ENCODE measurements around the gene PLA2G5.

The PLA2G5 gene

DNA sequence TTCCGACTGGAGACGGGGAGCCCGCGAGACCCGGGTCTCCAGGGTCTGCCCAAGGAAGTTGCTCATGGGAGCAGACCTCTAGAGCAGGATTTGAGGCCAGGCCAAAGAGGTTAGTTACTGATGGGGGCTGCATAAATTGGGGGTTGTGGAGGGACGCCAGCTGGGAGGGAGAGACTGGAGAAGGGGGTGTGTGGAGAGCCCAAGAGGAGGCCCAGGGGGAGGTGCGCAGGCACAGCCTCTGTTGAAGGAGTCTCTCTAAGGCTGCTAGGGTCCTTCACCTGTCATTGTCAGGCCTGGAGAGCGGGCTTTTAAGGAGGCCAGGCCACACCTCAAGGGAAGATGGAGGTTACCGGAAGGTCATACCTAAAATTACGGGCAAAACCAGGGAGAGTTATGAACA lies 363 bp downstream of the PLA2G5 start:
- no peak for DNase-seq

DNA sequence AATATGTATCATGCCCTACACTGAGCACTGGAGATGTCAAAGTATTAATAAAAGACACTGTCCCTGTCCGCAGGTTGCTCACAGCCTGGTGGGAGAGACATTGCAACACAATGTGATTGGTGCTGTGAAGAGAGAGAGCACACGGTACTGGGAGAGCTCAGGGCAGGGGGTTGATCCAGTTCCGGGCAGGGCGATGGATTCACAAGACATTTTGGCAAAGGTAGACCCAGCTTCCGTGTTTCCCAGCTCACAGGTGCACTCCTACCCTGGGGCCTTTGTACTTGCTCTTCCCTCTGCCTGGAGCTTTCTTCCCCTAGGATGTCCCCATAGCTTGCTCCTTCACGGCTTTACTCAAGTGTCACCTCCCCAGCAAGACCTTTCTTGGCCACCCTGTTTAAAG lies 1.4 kb downstream of the PLA2G5 start:
- no peak for DNase-seq

DNA sequence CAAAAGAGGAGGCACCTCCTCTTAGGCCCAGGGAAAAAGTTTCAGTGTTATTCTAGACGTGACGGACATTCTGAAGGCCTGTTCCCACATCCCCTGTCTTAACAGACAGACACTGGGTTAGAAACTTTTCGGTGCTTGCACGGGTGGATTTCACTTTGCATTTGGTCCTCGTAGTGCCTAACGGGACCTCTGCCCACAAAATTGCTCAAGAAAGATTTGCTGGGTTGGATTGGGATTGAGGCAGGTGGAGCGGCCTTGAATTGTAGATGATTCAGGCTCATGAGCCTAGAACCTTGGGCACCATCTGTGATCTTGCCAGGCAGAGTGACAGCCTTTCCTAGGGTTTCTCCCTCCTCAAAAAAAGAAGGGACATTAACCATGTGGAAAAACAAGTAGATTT lies 2.8 kb downstream of the PLA2G5 start:
- no peak for DNase-seq

DNA sequence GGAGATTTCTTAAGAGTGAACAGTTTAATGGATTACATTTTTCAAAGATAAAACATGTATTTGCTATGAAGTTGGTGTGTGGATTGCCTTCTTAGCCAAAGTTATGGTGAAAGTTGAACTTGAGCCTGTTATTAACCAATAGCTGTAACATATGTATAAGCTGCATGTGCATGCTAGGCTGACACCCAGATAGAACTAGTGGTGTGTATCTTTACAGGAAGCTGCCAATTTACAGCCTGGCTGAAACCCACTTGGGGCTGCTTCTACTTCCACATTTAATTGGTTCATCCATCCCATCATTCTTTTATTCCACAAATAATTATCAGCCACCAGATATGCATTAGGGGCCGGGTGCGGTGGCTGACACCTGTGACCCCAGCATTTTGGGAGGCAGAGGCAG lies 3.3 kb downstream of the PLA2G5 start:
- DNase-seq = no peak

DNA sequence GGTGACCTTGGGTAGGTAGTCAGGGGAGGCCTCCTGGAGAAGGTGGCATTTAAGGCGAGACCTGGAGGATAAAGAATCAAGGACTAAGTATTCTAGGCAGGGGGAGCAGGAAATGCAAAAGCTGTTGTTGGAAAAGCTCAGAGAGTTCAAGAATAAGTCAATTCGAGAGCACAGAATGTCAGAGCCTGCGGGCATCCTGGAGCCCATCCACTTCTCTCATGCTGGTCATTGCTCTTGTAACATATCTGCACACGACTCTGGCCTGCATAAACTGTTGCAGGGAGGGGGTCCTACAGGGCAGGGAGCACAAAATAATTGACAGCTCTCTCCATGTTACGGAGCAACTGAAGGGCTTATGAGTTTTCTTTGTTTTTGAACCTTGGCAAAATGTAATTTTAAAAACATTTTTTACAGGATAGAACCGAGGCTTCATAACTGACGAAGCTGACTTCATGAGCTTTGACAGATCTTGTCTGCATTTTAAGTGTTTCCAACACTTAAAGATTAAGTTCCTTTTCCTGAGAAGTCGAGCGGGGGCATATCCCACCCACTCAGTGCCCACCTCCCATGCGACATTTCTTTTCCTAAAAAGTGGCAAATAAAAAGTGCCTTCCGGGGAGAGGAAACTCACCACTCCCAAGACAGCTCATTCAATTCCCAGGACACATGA lies 4.2 kb downstream of the PLA2G5 start:
- no peak for DNase-seq

DNA sequence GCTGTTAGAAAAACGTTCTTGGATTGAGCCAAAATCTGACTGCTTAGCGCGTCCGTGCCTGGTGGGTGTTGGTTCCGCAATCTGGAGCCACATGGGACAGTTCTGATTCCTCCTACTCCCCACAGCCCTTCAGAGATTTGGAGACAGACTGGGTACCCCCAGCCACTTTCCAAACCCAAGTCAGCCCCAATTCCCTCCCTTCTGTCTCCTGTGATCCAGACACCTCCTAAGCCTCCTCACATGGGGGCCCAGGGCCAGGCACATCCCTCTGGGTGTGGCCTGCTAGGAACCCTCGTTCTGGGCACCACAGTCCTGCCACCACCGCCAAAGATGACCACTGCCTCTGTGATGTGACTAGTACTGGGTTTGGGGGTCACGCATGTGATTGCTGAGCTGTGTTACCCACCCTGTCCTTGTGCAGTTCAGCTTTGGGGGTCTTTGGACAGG lies 4.8 kb downstream of the PLA2G5 start:
- no peak for DNase-seq

DNA sequence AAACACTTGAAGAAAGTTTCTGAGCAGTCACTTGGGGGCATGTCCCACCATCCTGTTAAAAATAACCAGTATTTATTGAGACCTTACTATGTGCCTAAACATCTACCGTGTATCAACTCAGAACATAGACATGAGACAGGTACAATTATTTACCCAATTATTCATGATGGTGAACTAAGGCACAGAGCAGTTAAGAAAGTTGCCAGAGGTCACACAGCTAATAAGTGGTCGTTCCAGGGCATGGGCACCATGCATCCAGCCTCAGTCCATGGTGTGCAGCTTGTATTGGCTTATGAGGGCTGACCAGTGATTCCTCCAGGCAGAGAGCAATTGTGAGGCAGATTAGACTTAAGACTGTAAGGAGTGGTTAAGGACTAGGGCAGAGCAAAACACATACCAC lies 5.4 kb downstream of the PLA2G5 start:
- DNase-seq = no peak

DNA sequence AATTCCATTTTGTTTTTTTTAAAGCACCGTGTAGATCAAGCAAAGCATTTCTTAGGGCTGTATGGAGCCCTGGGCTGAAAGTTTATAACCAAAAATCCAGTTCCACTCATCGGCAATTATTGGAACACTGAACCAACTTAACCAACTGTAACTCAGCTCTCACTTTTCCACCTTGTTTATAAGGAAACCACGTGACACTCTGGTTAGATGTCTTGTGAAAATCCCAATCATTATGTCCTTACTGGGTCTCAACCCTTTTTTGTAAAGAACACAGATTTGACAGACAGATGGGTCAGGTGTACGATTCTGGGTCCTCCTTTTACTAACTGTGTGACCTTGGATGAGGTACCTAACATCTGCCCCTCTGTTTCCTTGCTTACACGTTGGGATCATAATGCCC lies 6.2 kb downstream of the PLA2G5 start:
- DNase-seq = no peak

DNA sequence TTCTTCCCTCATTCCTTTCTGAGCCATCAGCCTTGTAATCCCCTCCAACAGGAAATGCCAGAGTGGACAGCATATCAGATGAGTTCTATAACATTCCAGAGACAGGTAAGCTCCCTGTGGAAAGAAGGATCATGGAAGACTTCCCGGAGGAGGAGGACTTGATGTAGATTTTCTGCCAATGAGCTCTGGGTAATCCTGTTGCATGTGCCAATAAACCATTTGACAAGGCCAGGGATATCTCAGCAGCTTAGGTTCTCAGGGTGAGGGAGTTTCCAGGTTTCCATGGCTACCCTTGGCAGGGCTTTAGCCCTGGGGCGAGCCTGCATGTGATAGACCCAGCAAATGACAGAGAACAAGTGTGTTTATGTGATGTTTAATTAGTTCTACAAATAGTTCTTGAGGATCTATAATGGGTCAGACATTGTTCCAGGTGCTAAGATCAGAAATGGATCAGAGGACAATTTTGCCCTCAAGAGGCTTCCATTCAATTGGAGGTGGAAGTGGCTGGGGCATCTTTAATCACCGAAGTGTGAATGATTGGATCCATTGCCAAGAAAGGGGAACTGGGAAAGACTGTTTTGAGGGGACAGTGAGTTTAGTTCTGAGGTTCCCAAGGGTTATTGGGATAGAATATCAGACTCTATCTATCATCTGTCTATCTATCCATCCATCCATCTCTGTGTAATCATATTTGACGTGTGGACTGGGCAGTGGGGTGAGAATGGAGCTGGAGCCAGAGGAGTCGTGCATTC lies 6.9 kb downstream of the PLA2G5 start:
- DNase-seq = no peak

DNA sequence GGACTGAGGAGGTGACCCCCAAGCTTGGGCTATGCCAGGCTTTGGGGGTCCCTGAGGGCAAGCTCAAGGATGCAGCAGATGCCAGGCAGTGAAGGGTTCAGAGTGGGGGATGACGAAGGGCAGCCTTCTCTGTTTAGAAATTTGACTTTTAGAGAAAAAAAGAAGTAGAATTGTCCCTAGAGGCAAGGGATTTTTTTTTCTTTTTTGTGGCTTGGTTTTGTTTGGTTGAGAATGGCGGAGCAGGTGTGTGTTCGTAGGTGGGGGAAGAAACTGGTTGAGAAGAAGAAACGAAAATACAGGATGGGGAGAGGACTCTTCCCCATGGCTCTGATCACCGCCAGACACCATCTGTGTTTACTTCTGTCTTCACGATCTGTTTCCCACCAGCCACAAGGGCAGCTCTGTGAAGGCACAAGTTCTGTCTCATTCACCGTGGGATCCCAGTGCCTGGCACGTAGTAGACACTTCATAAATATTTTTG lies 8.2 kb downstream of the PLA2G5 start:
- DNase-seq = no peak

DNA sequence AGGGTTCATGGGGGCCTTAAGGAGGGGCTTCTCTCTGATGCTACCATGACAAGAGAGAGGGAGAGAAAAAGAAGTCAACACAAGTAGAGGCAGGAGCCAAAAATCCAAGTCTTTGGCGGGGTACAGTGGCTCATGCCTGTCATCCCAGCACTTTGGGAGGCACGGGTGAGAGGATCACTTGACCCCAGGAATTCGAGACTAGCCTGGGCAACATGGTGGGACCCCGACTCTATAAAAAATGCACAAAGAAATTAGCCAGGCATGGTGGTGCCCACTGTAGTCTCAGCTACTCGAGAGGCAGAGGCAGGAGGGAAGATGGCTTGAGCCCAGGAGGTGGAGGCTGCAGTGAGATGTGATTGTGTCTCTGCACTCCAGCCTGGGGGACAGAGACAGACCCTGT lies 8.7 kb downstream of the PLA2G5 start:
- no peak for DNase-seq

DNA sequence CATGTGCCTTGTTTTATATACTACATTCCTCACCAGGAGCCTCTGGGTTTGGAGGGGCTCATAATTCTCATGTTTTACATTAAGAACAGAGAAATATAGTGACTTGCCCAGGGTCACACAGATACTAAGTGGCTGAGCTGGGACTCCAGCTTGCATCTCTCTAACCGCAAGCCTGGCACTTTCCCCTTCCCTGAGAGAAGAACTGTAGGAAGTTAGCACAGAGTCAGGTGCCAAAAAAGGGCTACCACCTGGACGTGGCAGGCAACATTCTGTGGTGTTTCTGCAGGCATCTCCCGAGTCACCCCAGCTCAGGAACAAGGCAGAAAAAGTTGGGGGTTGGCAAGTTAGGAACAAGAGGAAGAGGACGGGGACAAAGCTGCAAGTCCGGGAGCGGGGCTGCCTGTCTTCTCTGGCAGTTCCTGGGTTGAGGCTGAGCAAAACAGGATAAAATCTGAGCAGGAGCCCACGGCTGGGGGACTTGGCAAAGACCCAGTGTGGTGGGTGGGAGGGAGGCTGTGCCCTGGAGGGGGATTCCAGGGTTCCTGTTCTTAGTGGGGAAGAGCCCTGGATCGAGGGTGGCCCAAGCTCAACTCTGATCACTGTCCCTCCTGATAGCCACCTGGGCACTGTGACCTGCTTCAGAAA lies 9.8 kb downstream of the PLA2G5 start:
- DNase-seq = no peak

DNA sequence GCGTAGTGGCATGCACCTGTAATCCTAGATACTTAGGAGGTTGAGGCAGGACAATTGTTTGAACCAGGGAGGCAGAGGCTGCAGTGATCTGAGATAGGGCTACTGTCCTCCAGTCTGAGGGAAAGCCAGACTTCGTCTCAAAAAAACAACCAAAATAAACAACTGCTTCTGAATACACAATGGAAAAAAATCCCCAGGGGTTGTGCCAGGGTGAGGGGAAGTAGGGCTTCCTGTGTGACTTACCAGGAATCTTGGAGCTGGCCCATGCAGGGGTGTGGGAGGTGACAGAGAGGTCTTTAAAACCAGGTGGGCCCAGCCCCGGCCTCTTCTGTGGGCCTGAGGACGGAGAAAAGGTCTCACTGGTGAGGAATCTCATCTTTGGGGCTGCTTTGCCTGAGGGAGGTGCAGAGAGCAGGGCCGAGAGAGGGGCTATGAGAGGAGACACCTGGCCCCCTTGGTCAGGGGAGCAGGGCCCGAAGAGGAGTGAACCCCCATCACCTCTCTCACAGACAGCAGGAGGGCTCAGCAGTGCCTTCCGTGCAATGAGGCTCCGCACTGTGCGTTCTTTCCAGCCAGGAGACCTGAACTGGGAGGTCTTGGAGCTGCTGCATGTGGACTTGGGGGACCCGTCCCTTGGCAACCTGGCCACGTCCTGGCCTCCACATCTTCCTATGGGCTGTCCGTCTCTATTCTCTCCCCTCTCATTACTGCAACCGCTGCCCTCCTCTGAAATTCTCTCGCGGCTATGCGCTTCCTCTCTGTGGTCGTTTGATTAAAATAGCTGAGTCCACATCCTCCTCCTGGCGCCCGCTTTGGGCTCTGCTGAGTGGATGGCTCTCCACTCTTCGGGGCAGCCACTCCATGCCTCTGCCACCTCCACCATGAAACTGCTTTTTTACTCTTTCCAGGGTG lies 10.7 kb downstream of the PLA2G5 start:
- DNase-seq = no peak

DNA sequence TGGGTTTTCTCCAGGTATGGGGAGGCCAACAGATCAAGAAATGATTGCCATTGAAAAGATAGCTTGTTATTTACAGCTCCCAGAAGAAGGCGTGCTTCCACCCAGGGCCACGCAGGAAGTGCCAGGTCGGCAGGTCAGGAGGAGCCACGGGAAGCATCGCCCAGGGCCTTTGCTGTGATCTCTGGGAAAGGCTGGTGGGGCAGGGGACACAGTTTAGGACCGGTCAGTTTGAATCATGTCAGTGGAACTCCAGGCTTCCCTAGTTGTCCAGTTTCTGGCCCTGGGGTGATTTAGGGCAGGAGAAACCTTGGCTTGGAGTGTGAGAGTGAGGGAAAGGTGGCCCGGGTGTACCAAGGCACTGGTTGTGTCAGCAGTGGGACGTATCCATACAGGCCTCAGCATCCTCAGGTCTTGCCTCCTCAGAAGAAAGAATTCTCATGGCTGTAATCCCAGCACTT lies 11.4 kb downstream of the PLA2G5 start:
- no peak for DNase-seq

DNA sequence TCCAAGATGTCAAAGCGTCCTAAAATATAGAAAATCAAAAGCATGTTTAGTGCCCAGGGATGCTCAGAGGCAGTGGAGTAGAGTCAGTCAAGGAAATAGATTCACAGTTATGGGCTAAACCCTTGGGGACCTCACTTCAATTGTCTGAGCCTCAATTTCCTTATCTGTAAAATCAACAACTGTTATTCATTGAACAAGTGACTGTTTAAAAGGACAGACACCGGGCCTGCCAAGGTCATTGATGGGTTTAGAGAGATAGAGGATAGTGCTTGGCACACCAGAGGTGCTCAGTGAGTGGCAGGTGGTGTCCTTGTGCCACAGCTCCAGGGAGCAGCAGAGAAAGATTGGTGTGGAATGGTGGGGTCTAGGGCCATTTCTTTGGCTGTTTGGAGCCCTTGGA lies 12.8 kb downstream of the PLA2G5 start:
- no peak for DNase-seq

DNA sequence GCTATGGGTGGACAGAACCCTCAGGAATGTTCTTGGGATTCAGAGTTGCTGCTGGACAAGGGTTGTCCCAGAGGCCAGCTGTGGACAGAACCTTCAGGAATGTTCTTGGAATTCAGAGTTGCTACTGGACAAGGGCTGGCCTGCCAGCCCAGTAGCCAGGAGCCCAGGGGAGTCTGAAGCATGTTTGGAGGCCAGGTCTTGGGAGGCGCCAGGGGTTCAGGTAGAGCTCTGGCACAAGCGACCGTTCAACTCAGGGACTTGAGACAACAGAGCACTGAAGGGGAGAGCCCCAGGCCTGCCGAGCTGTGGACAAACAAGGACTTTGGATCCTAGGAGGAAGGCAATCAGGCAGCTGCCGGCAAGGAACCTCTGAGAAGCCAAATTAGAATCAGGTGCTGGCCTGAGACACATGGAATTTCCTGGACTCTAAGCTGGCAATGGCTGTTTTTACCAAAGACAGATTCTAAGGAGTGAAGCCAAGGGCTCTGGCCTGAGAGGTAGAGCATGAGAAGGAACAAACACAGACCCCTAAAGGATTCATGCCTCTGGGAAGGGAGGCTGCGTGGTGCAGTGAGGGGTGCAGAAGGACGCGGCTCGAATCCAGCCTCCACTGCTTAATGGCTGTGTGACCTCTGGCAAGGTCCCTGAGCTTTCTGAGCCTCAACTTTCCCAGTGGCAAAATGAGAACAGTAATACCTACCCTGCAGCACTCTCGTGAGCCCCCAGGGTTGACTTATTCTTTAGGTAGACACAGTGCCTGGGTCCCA lies 13.4 kb downstream of the PLA2G5 start:
- no peak for DNase-seq

DNA sequence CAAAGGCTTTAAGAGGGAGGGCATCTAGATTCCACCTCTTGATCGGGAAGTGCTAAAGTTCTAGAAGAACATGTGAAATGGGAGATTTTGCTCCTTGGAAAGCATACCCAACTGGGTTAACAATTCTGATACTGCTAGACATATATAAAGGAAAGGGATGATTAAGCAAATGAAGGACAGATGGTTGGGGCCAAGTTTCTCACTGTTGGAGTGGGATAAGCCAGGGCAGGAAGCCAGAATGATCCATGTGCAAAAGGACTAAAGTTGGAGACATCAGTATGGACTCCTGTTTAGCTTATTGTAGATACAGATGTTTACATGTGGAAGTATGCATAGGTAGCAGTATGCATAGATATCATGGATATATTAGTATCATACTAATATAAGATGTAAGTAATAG lies 16.8 kb downstream of the PLA2G5 start:
- DNase-seq = no peak

DNA sequence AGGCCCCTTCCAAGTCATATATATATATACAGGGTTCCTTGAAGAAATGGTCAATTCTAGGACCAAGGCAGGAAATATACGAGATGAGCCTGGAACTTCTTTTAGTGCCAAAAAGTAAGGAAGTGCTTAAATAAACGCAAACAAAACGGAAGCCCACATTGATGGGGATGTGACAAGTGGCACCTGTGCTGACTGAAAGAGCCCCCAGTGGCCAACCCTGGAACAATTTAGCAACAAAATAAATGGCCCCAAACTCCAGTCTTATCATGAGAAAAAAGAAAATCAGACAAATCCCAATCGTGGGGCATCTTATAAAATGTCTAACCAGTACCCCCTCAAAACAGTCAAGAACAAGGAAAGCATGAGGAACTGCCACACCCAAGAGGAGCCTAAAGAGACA lies 17.7 kb downstream of the PLA2G5 start:
- DNase-seq = no peak

DNA sequence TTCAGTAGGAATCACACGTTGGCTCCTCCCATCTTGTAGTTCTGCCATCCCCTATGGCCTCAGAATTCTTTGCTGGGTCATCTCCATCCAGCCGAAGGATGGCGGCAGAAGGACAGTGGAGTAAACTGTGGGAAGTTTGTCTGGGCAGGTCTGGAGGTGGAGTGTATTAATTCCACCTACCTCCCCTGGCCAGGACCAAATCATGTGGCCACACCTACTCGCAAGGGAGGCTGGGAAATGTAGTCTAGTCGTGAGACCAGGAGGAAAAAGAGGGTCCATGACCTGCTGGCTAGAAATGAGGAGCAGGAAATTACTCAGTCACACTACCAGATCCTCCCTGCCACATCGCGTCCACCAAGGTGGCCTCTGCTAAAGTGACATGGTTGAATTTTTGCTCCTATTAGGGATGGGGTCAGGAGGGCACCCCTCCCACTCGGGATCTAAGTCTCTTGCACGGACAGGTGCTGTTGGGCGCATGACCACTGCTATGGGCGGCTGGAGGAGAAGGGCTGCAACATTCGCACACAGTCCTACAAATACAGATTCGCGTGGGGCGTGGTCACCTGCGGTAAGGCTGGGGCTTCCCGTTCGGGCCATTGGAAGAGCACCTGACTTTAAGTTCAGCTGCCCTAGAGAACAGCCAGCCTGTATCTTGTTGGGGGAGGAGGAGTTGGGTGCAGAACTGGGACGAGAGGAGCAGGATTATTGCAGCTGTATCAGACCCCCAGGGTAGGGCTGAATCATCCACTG lies 19.5 kb downstream of the PLA2G5 start:
- DNase-seq = no peak

DNA sequence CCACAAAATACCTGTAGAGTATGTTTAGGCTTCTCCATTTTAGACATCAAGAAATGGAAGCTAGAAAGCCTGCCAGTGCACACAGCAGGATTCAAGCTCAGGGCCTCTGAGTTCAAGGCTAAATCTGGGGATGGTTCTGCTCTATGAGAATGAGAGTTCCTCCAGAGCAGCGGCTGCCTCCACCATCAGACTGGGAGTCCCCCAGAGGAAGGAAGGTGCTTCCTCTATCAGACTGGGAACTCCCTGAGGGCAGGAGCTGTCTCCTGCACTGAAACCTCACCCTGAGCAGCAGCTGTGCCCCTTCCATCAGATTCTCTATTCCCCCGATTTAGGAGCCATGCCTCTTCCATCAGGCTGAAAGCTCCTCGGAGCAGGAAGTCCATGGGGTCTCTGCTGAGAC lies 20.1 kb downstream of the PLA2G5 start:
- no peak for DNase-seq

DNA sequence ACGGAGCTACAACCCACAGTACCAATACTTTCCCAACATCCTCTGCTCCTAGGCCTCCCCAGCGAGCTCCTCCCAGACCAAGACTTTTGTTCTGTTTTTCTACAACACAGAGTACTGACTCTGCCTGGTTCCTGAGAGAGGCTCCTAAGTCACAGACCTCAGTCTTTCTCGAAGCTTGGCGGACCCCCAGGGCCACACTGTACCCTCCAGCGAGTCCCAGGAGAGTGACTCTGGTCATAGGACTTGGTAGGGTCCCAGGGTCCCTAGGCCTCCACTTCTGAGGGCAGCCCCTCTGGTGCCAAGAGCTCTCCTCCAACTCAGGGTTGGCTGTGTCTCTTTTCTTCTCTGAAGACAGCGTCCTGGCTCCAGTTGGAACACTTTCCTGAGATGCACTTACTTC lies 20.6 kb downstream of the PLA2G5 start:
- DNase-seq = no peak
